Mucosa of stomach (tissue), 1 donor: ENCODE measurements around the gene COBL.

ENCODE experiments used
- H3K27me3 ChIP-seq: one replicate; pipeline ENCODE4 v1.7.0; 2013; ENCODE audit warnings: mild to moderate bottlenecking, low read length; ENCODE audit not compliant: control insufficient read depth, insufficient read depth
- H3K36me3 ChIP-seq: one replicate; pipeline ENCODE4 v1.7.0; 2013; ENCODE audit warnings: low read length; ENCODE audit not compliant: control insufficient read depth, insufficient read depth
- H3K4me1 ChIP-seq: one replicate; pipeline ENCODE4 v1.7.0; 2013; ENCODE audit warnings: mild to moderate bottlenecking, low read length; ENCODE audit not compliant: control insufficient read depth, insufficient read depth
- H3K4me3 ChIP-seq: one replicate; pipeline ENCODE4 v1.7.0; 2013; ENCODE audit warnings: low read length
- H3K9ac ChIP-seq: one replicate; pipeline ENCODE4 v1.7.0; 2013; ENCODE audit warnings: mild to moderate bottlenecking, low read length, moderate library complexity
- H3K9me3 ChIP-seq: one replicate; pipeline ENCODE4 v1.7.0; 2013; ENCODE audit warnings: mild to moderate bottlenecking, low read length, moderate library complexity; ENCODE audit not compliant: control insufficient read depth
- donor health status: Pancreatic carcinoma.

The COBL gene

GRCh38 chr7:51152706-51153200 is 163.9 kb downstream of the COBL start:
- Histone ChIP-seq H3K9ac (no peak overlapping the region), H3K27me3 (no peaks in the 10 kb centered on the region), H3K4me1 (no peaks in the 10 kb centered on the region), H3K9me3 (no peaks in the 10 kb centered on the region), H3K4me3 (no peak overlapping the region), H3K36me3 (no peaks in the 10 kb centered on the region)

DNA sequence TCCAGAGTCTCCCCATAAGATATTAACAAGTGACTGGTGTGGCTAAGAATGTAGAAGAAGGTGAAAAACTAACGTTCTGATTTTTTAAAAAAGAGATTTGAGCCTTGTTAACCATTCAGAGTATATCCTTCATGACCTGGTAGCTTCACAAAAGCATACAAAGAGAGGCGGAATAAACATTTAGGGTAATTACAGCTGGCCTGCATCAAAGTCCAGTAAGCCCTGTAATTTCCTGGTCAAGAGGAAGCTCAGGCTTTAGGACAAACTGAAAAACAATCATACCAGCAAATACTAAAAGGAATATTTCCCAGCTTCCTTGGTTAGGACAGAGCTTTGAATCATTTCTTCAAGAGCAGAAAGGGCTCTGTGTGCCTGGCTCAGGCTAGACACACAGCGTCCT is 165.2 kb downstream of the COBL start:
- no peak overlapping the region for H3K4me3 ChIP-seq
- no peaks in the 10 kb centered on the region for H3K27me3 ChIP-seq
- H3K4me1 ChIP-seq, result no peaks in the 10 kb centered on the region
- no peak overlapping the region for H3K9ac ChIP-seq
- H3K9me3 ChIP-seq, result no peaks in the 10 kb centered on the region
- H3K36me3 ChIP-seq, result no peaks in the 10 kb centered on the region

DNA sequence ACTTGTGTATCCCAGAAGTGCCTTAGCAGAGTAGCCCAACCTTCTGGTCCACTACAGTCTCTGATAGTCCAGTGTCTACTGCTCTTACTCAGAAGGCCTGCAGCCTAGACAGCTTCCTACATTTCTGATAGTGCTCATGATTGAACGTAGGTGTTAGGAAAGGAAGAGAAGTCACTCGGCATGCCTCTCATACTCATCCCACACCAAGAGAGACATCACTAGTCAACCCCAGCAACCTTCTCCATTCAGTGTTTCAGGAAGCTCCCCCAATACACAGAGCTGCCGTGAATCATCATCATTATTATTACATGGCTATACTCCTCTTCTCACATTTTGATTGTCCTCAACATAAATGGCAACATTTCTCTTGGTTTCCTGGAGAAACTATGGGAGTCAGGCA is 166.4 kb downstream of the COBL start:
- Histone ChIP-seq H3K9ac (no peak overlapping the region), H3K36me3 (no peaks in the 10 kb centered on the region), H3K27me3 (no peaks in the 10 kb centered on the region), H3K4me1 (no peaks in the 10 kb centered on the region), H3K9me3 (no peaks in the 10 kb centered on the region), H3K4me3 (no peak overlapping the region)

- H3K4me1 ChIP-seq, result no peaks in the 10 kb centered on the region
- H3K9ac ChIP-seq, result no peak overlapping the region
- H3K27me3 ChIP-seq, result no peaks in the 10 kb centered on the region
- H3K4me3 ChIP-seq, result no peak overlapping the region
- no peaks in the 10 kb centered on the region for H3K9me3 ChIP-seq
- H3K36me3 ChIP-seq, result no peaks in the 10 kb centered on the region
Measured at GRCh38 chr7:51148216-51148615, 168.4 kb downstream of the COBL start.

GRCh38 chr7:51146816-51147586 is 169.6 kb downstream of the COBL start:
- Histone ChIP-seq H3K4me3 (no peak overlapping the region), H3K9me3 (no peaks in the 10 kb centered on the region), H3K9ac (no peak overlapping the region), H3K4me1 (no peaks in the 10 kb centered on the region), H3K27me3 (no peaks in the 10 kb centered on the region), H3K36me3 (no peaks in the 10 kb centered on the region)

DNA sequence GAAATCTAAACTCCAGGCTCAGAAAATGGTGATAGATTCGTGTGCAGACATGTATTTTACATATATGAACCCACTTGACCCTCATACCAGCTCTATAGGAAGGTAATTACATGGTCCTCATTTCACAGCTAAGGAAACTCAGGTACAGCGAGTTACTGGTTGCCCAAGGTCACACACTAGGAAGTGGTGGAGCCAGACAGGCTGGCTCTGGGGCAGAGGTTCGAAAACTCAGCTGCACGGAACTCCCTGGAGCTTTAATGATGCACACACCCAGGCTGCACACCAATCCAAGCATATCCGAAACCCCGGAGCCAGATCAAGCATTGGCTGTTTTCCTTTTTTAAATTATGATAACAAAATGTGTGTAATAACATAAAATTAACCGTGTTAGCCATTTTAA is 172.4 kb downstream of the COBL start:
- Histone ChIP-seq H3K36me3 (no peaks in the 10 kb centered on the region), H3K9me3 (no peaks in the 10 kb centered on the region), H3K27me3 (no peaks in the 10 kb centered on the region), H3K4me3 (no peak overlapping the region), H3K9ac (no peak overlapping the region), H3K4me1 (peaks cover 9% of the 10 kb centered on the region)

DNA sequence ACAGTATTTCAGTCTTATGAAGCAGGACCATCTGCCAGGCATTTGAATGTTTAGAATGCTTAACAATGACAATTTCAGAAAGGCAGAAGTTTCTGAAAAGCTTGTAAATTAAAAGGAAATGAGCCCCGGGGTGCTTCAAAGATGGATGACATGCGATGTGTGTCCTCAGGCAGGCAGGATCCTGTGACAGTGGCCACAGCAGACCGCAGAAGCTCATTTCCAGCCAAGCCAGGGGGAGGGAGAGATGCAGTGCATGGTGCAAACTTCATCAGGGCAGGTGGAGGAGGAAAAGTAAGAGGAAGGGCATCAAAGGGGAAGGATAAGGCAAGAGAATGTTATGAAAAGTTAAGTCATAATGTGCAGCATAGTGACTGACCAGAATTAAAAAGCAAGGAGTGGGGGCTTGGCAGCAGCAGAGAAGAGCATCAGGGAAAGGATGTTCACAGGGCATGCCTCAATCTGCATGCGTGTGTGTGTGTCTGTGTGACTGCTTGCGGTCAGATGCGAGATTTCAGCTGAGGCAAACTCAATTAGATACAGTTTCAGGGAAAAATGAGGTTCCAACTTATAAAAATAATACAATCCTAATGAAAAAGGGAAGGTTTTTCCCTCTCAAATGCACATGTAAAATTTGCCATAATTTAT is 173.7 kb downstream of the COBL start:
- Histone ChIP-seq H3K9ac (no peak overlapping the region), H3K36me3 (no peaks in the 10 kb centered on the region), H3K27me3 (no peaks in the 10 kb centered on the region), H3K4me1 (peaks cover 9% of the 10 kb centered on the region), H3K4me3 (no peak overlapping the region), H3K9me3 (no peaks in the 10 kb centered on the region)

DNA sequence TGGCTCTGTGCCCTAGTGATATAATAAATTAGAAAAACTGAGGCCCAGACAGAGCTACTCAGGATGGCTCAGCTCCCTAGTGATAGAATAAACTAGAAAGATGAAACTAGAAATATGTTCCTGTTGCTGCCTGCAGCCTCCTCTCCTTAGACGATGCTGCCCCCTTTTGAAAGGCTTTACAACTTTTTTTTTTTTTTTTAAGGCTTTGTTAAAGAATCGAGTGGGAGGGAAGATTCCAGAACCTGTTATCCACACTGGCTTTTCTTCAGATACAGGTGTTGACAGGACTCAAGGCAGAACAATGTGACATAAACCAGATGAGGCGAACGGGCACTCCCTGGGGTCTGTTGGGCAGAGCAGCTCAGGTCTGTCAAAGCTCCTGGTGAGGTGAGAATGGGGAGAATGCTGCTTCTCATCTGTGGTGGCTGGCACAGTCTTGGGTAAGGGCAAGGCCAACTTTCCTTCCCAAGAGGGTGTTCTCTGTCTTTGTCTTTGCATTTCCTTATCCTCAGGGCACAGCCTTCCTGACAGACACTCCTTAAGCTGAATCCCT is 175.1 kb downstream of the COBL start:
- H3K9me3 ChIP-seq, result no peaks in the 10 kb centered on the region
- no peaks in the 10 kb centered on the region for H3K36me3 ChIP-seq
- no peak overlapping the region for H3K9ac ChIP-seq
- H3K4me1 ChIP-seq, result peaks cover 9% of the 10 kb centered on the region
- H3K4me3 ChIP-seq, result no peak overlapping the region
- no peaks in the 10 kb centered on the region for H3K27me3 ChIP-seq

- no peak overlapping the region for H3K9ac ChIP-seq
Measured at GRCh38 chr7:51140199-51141164, 176.1 kb downstream of the COBL start.

GRCh38 chr7:51139796-51140195 is 176.8 kb downstream of the COBL start:
- H3K9ac ChIP-seq, result no peak overlapping the region
- H3K27me3 ChIP-seq, result no peaks in the 10 kb centered on the region
- H3K4me3 ChIP-seq, result no peak overlapping the region
- H3K36me3 ChIP-seq, result no peaks in the 10 kb centered on the region
- H3K9me3 ChIP-seq, result no peaks in the 10 kb centered on the region
- H3K4me1 ChIP-seq, result peaks cover 9% of the 10 kb centered on the region

More at GRCh38 chr7:51140199-51141164, 176.1 kb downstream of the COBL start:
- Histone ChIP-seq H3K4me1 (peaks cover 9% of the 10 kb centered on the region), H3K4me3 (no peak overlapping the region), H3K9me3 (no peaks in the 10 kb centered on the region), H3K27me3 (no peaks in the 10 kb centered on the region), H3K36me3 (no peaks in the 10 kb centered on the region)

- H3K36me3 ChIP-seq, result no peaks in the 10 kb centered on the region
Measured at GRCh38 chr7:51138123-51139085, 178.2 kb downstream of the COBL start.

More at GRCh38 chr7:51138123-51139085, 178.2 kb downstream of the COBL start:
- Histone ChIP-seq H3K27me3 (no peaks in the 10 kb centered on the region), H3K4me3 (no peak overlapping the region), H3K4me1 (peaks cover 9% of the 10 kb centered on the region), H3K9me3 (no peaks in the 10 kb centered on the region), H3K9ac (no peak overlapping the region)
